Stimulated activated CD8-positive, alpha-beta memory T cell treated with anti-CD3 and anti-CD28 coated beads, Interleukin-15, amount 100 ng/mL, for 1 hour (primary cell): ENCODE results near the gene CRY2.

Experiments used
- DNase-seq: peaks from one replicate; pipeline ENCODE4 v3.0.0-alpha.2; 2020; ENCODE audit warnings: low read depth

CRY2 gene

GRCh38 chr11:45848654-45849081, 1.4 kb downstream of the CRY2 start:
- DNase-seq: no peak

- DNase-seq: no peak
Observed at GRCh38 chr11:45850446-45850845, 3.2 kb downstream of the CRY2 start.

DNA sequence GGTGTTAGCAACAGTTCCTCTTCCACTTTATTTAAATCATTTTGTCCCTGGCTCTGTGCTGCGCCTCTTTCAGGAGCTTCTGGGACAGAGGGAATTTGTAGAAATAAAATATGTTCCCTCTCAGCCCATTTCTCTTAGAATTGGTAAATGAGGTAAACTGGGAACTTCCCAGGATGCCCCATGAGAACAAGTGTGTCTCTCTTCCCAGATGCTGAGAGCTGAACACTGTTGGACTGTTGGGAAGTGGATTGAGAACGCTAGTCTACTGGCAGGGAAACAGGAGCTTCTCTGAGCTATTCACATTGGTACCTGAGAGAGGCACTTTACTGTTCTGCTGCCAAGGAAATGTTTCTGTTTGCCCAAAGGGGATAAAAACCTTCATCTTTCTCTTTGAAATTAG, 4.0 kb downstream of the CRY2 start:
- DNase-seq: no peak

DNA sequence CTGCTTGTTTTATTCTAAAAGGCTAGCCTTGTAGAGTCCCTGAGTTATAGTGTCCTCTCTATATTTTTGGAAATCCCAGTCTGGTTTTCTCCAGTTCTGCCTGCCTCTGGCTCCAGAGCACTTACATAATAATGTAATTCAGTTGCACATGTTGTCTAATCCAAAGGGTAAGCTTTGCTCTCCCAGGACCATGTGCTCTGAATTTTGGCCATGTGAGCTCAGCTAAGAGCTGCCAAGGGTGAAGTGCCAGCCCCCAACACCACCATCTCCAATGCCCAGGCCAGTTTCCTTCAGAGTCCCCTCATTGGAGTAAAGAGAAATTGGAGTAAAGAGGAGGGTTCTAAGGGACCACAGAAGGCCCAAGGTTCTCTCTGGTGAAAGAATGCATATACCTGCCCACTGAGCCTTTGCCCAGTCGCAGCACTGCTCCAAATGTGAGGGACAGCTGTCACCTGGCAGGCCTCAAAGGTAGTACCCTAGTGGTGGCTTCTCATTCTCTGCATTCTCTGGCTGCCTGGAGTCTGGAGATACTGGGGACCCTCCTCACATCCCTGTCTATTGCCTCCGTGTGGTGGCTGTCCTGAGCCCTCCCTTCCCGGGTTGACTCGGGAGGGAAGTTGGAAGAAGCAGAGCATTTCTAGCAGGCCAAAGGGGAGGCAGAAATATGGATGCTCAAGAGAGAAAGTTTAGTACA, 4.9 kb downstream of the CRY2 start:
- no peak for DNase-seq

DNA sequence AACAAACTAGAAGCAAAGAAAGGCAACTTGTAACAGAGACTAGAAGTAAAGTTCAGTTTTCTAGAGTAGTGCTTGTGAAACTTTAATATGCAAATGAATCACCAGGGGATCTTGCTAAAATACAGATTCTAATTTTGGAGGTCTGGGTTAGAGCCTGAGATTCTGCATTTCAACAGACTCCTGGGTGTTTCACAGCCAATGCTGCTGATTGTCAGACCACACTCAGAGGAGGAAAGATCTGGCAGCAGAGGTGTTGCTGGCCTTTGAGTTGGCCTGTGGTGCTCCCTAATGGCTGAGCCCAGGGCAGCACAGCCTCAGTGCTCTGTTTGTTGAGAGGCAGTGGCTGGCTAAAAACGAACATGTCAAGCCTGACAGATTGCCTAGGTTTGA, 5.4 kb downstream of the CRY2 start:
- DNase-seq: no peak

DNA sequence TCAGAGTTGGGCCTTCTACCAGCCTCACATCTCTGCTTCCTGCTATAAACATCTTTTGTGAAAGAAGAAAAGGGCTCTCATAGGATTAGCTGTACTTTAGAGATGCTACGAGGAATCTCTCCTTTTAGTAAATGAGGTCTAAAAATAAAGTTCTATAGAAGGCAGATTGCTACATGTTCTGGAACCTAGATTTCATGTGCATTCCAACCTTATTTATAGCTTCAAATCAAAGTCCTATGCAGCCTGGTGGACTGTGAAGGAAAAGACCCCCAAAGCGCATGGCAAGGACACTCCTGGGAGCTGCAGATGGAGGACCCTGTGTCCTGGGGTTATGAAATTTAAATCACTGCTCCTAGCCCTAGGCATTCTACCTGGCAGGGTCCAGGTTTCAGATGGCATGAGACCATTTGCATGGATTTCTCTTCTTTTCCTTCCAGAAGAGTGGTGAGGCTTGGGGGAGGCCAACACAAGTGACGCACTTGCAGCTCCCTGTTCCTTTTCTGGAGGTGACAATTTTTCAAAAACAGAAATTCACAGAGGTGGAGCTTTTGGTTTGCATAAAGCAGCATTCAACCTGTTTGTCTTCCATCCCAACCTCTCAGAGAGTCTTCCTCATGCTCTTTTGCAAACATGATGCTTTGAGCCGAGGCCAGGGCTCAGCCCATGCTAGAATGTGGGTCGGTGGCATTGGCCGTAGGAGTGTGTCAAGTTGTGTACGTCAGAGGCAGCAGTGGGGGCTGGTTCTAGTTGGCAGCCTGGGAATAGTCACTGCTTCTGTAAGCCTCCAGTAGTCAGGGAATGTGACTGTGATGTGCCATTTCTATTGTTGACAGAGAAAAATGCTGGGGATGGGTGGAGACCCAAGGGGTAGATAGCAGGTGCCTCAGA, 6.3 kb downstream of the CRY2 start:
- no peak for DNase-seq

DNA sequence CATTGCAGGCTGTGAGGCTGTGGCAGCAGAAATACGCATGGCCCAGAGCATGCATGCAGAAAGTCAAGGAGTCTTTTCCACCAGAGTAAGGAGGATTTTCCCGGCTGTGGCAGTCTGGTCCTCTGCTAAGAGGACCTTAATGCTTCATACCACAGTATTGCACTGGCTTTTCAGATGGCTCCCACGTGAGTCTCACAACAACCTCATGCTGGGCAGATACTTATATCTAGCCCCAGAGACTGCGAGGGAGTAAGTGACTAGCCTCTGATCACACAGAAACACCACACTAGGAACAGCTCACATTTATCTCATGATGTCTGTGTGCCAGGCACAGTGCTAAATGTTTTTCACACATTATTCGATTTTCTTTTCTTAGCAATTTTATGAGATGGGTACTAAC, 8.0 kb downstream of the CRY2 start:
- no peak for DNase-seq

DNA sequence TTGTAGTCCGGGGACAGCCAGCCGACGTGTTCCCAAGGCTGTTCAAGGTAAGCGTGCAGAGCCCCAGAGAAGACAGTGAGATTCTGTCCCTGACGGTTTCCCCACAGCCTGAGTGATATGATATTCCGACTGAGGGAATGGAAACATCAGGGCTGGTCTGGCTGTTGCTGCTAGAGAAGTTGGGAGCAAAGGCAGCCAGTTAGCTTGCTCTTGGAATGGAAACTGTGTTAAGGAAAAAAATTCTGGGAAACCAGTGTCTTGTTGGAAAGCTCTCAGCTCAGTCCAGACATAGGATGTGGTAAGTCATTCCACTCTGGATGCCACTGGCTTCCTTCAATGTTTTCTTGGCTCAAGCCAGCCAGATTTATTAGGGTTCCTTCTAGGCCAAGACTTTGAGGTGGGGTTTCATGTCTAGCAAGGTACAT, 8.8 kb downstream of the CRY2 start:
- DNase-seq: no peak

GRCh38 chr11:45857961-45858474, 10.7 kb downstream of the CRY2 start:
- DNase-seq: no peak

DNA sequence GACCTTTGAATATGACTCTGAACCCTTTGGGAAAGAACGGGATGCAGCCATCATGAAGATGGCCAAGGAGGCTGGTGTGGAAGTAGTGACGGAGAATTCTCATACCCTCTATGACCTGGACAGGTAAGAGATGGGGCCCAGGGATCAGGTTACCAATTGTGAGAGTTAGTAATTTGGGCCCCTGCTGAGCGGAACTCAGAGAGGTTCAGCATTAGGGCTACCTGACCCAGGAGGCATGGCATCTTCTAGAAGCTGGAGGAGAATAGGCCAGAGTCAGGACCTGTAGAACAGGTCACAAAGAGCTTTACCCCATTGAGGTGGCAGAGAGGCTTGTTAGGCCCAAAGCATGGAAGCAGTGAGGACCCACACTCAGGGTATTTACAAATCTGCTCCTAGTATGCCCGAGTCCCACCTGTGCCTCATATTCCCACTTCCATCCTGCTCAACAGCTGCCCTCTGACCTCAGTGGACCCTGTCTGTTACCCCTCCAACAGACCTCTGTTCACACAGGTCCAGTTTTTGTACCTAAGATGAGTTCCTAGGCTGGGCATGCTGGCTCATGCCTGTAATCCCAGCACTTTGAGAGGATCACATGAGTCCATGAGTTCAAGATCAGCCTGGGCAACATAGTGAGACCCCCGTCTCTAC, 11.6 kb downstream of the CRY2 start:
- no peak for DNase-seq

DNA sequence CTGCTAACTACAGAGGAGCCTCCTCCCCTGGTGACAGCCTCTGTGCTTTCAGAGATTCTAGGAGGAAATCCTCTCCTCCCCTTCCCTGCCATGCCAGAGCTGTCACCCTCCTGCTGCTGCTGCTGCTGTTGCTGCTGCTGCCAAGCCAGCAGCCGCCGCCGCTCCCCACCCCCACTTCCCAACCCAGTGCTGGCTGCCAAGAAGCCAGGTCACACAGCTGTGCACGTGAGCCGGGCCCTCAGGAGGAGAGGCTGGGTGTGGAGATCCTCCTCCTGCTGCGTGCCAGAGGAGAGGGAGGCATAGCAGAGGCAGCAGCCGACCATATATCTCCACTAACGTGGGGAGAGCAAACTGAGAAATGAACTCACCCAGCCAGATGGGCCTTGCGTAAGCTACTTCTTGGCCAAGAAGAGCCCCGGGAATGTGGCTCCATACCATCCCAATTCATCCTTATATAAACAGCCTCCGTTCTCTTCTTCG, 12.4 kb downstream of the CRY2 start:
- DNase-seq: no peak

GRCh38 chr11:45860348-45860747, 13.1 kb downstream of the CRY2 start:
- DNase-seq: no peak

GRCh38 chr11:45860764-45861510, 13.7 kb downstream of the CRY2 start:
- DNase-seq: no peak

GRCh38 chr11:45864041-45864440, 16.8 kb downstream of the CRY2 start:
- no peak for DNase-seq

DNA sequence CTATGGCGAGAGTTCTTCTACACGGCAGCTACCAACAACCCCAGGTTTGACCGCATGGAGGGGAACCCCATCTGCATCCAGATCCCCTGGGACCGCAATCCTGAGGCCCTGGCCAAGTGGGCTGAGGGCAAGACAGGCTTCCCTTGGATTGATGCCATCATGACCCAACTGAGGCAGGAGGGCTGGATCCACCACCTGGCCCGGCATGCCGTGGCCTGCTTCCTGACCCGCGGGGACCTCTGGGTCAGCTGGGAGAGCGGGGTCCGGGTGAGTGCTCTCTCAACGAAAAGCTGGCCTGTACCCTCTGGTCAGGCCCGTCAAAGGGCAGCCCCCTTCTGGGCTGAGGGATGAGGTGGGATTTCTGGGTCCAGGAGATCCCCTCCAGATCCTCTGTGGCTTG, 22.3 kb downstream of the CRY2 start:
- DNase-seq: no peak

DNA sequence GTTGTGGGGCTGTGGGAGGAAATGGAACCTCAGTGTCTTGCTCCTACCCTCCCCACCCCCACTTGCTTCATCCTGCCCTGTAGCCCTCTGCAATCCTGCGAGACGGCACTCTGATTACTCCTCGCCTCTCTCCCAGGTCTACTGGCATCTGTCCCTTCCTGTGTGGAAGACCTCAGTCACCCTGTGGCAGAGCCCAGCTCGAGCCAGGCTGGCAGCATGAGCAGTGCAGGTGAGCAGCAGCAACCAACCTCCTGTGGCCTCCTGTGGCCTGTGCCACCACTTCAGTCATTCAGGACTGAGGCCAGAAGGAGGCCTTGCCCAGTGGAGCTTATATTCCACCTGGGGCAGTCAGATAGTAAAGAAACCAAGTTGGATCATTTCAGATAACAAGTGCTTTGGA, 23.4 kb downstream of the CRY2 start:
- no peak for DNase-seq

DNA sequence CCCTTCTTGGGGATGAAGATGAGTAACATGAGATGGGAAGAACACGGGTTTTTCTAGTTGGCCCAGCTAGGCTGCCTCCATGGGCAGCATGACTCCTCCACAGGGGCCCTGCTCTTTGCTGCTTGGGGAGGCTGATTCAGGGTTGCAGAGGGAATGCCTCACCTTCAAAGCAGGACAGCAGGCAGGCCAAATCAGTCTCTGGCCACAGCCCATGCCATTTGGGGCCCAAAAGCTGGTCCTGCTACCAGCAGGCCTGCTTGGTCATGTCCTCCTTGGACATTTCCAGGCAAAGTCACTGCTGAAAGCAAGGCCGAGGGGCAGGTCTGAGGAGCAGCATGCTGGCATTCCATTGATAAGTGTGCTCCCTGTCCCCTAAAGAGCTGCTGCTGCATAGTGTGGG, 24.4 kb downstream of the CRY2 start:
- DNase-seq: no peak

GRCh38 chr11:45872651-45873356, 25.5 kb downstream of the CRY2 start:
- DNase-seq: no peak

DNA sequence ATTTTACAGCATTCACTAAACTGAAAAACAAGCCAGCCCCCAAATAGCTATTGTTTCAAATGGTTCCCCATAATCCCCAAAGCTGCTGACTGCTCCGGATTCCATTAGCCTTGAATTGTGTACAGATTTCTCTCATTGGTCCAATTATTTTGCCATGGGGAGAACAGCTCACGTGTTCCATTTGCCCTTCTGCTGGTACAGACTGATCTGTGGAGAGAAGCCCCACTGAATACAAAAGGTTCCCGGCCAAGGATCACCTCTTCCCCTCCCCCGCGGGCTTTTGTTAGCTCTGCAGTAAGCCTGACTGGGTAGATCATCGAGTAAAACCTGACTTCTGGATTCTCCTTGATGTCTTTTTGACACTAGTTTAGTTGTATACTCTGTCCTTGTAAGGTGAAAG, 29.1 kb downstream of the CRY2 start:
- no peak for DNase-seq

- no peak for DNase-seq
Observed at GRCh38 chr11:45877221-45877620, 29.9 kb downstream of the CRY2 start.

- no peak for DNase-seq
Observed at GRCh38 chr11:45877845-45878244, 30.6 kb downstream of the CRY2 start.
